ENCODE results near the gene CARD18.
"Not testable (repeated sequence)": the region's sequence is repeated elsewhere in the genome, so short reads cannot be mapped to it uniquely, and the experiment has no call there.

Gene CARD18

GRCh38 chr11:105132716-105133511, 6.7 kb downstream of the CARD18 start:
- no peak for DNase-seq

- DNase-seq: no peak
Measured at GRCh38 chr11:105130189-105130813, 9.3 kb downstream of the CARD18 start.

GRCh38 chr11:105124756-105125155, 14.8 kb downstream of the CARD18 start:
- DNase-seq: no peak

GRCh38 chr11:105111145-105111944, 28.2 kb downstream of the CARD18 start:
- DNase-seq: no peak

- no peak for DNase-seq
Measured at GRCh38 chr11:105110688-105111030, 28.9 kb downstream of the CARD18 start.

GRCh38 chr11:105109855-105110687, 29.5 kb downstream of the CARD18 start:
- no peak for DNase-seq

GRCh38 chr11:105109321-105109720, 30.2 kb downstream of the CARD18 start:
- DNase-seq: no peak

- no peak for DNase-seq
Measured at GRCh38 chr11:105108247-105108646, 31.3 kb downstream of the CARD18 start.

- DNase-seq: not testable (repeated sequence)
Measured at GRCh38 chr11:105107226-105107825, 32.2 kb downstream of the CARD18 start.

- DNase-seq: no peak
Measured at GRCh38 chr11:105106140-105106539, 33.4 kb downstream of the CARD18 start.

- no peak for DNase-seq
Measured at GRCh38 chr11:105104292-105104691, 35.3 kb downstream of the CARD18 start.

- no peak for DNase-seq
Measured at GRCh38 chr11:105103336-105103735, 36.2 kb downstream of the CARD18 start.

- not testable (repeated sequence) for DNase-seq
Measured at GRCh38 chr11:105102079-105102581, 37.4 kb downstream of the CARD18 start.

GRCh38 chr11:105100981-105101630, 38.5 kb downstream of the CARD18 start:
- DNase-seq: no peak

GRCh38 chr11:105100206-105100605, 39.4 kb downstream of the CARD18 start:
- no peak for DNase-seq

GRCh38 chr11:105099594-105099993, 40.0 kb downstream of the CARD18 start:
- not testable (repeated sequence) for DNase-seq

GRCh38 chr11:105092256-105093239, 47.0 kb downstream of the CARD18 start:
- no peak for DNase-seq
